GM23248 (cell line): ENCODE data around the gene NOTCH2NLA. TPM values are rescaled to one million over a fixed set of nuclear protein-coding genes. Genes with fewer than 3 reads are reported as not detected.
"Not testable (repeated sequence)": the region's sequence is repeated elsewhere in the genome, so short reads cannot be mapped to it uniquely, and the experiment has no call there.

ENCODE experiments used
- DNase-seq: peaks from one replicate; pipeline ENCODE4 v3.0.0-alpha.2; 2015
- H2AFZ ChIP-seq: fragments of 200-600 bp; sonication (generic); 2 replicates; pipeline ENCODE4 v1.6.1; 2016; ENCODE audit warnings: antibody characterized with exemption
- H3F3A ChIP-seq: fragments of 200-600 bp; sonication (generic); 2 replicates; pipeline ENCODE4 v1.6.1; 2016; ENCODE audit warnings: mild to moderate bottlenecking, antibody characterized with exemption, mixed run types; ENCODE audit not compliant: insufficient read depth
- H3K27ac ChIP-seq: fragments of 200-600 bp; sonication (generic); 2 replicates; pipeline ENCODE4 v1.5.1; 2016; ENCODE audit warnings: mild to moderate bottlenecking
- H3K27me3 ChIP-seq: fragments of 200-600 bp; sonication (generic); replicated peaks from 2 replicates; pipeline ENCODE4 v1.6.1; 2016; ENCODE audit warnings: mild to moderate bottlenecking; ENCODE audit not compliant: insufficient read depth
- H3K36me3 ChIP-seq: fragments of 200-600 bp; sonication (generic); 2 replicates; pipeline ENCODE4 v1.6.1; 2016; ENCODE audit warnings: low read depth, mild to moderate bottlenecking
- H3K4me1 ChIP-seq: fragments of 200-600 bp; sonication (generic); 2 replicates; pipeline ENCODE4 v1.6.1; 2016; ENCODE audit warnings: mild to moderate bottlenecking; ENCODE audit not compliant: insufficient read depth
- H3K4me2 ChIP-seq: fragments of 200-600 bp; sonication (generic); one replicate; pipeline ENCODE4 v1.6.1; 2016; ENCODE audit warnings: mild to moderate bottlenecking; ENCODE audit not compliant: unreplicated experiment
- H3K4me3 ChIP-seq: fragments of 200-600 bp; sonication (generic); 2 replicates; pipeline ENCODE4 v1.5.1; 2016; ENCODE audit warnings: mild to moderate bottlenecking
- H3K79me2 ChIP-seq: fragments of 200-600 bp; sonication (generic); 2 replicates; pipeline ENCODE4 v1.6.1; 2016; ENCODE audit warnings: mild to moderate bottlenecking; ENCODE audit not compliant: insufficient read depth
- H3K9ac ChIP-seq: fragments of 200-600 bp; sonication (generic); 2 replicates; pipeline ENCODE4 v1.6.1; 2016; ENCODE audit warnings: mild to moderate bottlenecking
- H3K9me2 ChIP-seq: fragments of 200-600 bp; sonication (generic); 2 replicates; pipeline ENCODE4 v1.6.1; 2016; ENCODE audit warnings: mixed run types, mild to moderate bottlenecking, moderate library complexity; ENCODE audit not compliant: insufficient read depth
- H3K9me3 ChIP-seq: fragments of 200-600 bp; sonication (generic); one replicate; pipeline ENCODE4 v1.6.1; 2017; ENCODE audit warnings: low read depth
- H4K20me1 ChIP-seq: fragments of 200-600 bp; sonication (generic); 2 replicates; pipeline ENCODE4 v1.6.0; 2016; ENCODE audit not compliant: insufficient read depth
- WGBS, 2 experiments: methylation state at CpG; one replicate each; pipeline ENCODE4 v1.1.6; 2015 to 2017; ENCODE audit warnings: low lambda C conversion rate in 2 of 2, low coverage in 1 of 2; ENCODE audit errors: missing lambda C conversion rate in 2 of 2; 5-methylcytosine and 5-hydroxymethylcytosine counted together
- in situ Hi-C: fragments of 300-500 bp; cut with MboI; formaldehyde crosslinking; loops from 2 replicates; pipeline ENCODE4 v1.15.0; 2020
- polyA plus RNA-seq: library from polyadenylated mRNA; unstranded; fragments of >200 nt; fragmentation: Nextera tagmentation; extraction: Ambion mirVana; gene quantifications from 2 replicates; pipeline ENCODE4 v1.2.1, GENCODE V29; 2016
- total RNA-seq: library from RNA; depleted of rRNA; stranded (reverse); fragments of >200 nt; shearing (Covaris generic); gene quantifications from 2 replicates; pipeline ENCODE4 v1.2.3, GENCODE V29; 2014

NOTCH2NLA gene
- total and polyA plus RNA-seq, 2 experiments from 2014 or later = 21.5 to 45.3 TPM

GRCh38 chr1:146248643-146249042 lies 19.8 kb upstream of the NOTCH2NLA start:
- H3K9me3 ChIP-seq, H3K4me3 ChIP-seq, H3K4me2 ChIP-seq, H3K9me2 ChIP-seq, DNase-seq, H3K36me3 ChIP-seq, H3K27ac ChIP-seq, H2AFZ ChIP-seq, H4K20me1 ChIP-seq, in situ Hi-C loops, H3K79me2 ChIP-seq, H3K27me3 ChIP-seq, H3K9ac ChIP-seq, H3F3A ChIP-seq, H3K4me1 ChIP-seq: not testable (repeated sequence)
- no CpG with 5 or more reads among the region's 4 CpGs for WGBS, 2 experiments

- H3K36me3 ChIP-seq, H3K4me2 ChIP-seq, H3K4me3 ChIP-seq, H3K9ac ChIP-seq, H3K9me2 ChIP-seq, H3K79me2 ChIP-seq, in situ Hi-C loops, H3F3A ChIP-seq, H3K9me3 ChIP-seq, H3K4me1 ChIP-seq, H3K27me3 ChIP-seq, DNase-seq, H3K27ac ChIP-seq, H2AFZ ChIP-seq, H4K20me1 ChIP-seq: not testable (repeated sequence)
- no CpG with 5 or more reads among the region's 2 CpGs for WGBS, 2 experiments
These were observed 7.8 kb upstream of the NOTCH2NLA start for GRCh38 chr1:146236626-146237025.

GRCh38 chr1:146236026-146236601 lies 7.3 kb upstream of the NOTCH2NLA start:
- H3K4me3 ChIP-seq, H3K4me2 ChIP-seq, H3K9me2 ChIP-seq, H4K20me1 ChIP-seq, H3F3A ChIP-seq, H2AFZ ChIP-seq, in situ Hi-C loops, H3K27me3 ChIP-seq, H3K27ac ChIP-seq, H3K9ac ChIP-seq, H3K9me3 ChIP-seq, H3K36me3 ChIP-seq, DNase-seq, H3K4me1 ChIP-seq, H3K79me2 ChIP-seq: not testable (repeated sequence)
- WGBS, 2 experiments = no CpG with 5 or more reads among the region's 5 CpGs

DNA sequence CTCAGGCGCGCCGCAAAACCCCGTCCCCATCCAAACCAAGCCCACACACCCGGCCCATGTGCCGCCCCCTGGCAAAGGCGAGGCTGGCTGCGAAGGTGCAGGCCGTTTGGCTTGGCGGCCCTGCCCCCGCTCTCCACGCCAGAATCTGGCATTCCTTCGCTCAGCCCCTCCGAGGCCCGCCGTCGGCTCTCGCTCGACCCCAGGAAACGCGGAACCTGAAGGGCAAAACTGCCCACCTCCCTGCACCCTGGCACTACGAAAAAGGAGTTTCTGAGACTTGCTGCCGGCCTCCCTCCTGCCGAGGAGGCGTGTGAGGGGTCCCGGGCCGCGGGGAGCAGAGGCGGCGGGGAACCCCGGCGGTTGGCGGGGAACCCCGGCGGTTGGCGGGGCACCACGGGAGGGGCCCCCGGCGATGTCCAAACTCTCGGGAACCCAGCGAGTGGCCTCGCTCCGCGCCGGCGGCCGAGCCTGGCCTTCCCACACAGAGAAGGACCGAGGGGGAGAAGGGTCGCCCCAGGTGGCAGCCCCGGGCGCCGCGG lies 608 bp downstream of the NOTCH2NLA start:
- H3K4me1 ChIP-seq, DNase-seq, H3K27me3 ChIP-seq, in situ Hi-C loops, H3K36me3 ChIP-seq, H2AFZ ChIP-seq, H4K20me1 ChIP-seq, H3K9me3 ChIP-seq, H3K9me2 ChIP-seq, H3K79me2 ChIP-seq, H3K4me2 ChIP-seq, H3F3A ChIP-seq: not testable (repeated sequence)
- Histone ChIP-seq H3K4me3 (peak overlapping the region; percentile 77), H3K27ac (peak overlapping the region; percentile 66), H3K9ac (peak overlapping the region; percentile 82)
- WGBS, 2 experiments = 2 to 3% methylated on average over 12 to 17 of the region's 53 CpGs

DNA sequence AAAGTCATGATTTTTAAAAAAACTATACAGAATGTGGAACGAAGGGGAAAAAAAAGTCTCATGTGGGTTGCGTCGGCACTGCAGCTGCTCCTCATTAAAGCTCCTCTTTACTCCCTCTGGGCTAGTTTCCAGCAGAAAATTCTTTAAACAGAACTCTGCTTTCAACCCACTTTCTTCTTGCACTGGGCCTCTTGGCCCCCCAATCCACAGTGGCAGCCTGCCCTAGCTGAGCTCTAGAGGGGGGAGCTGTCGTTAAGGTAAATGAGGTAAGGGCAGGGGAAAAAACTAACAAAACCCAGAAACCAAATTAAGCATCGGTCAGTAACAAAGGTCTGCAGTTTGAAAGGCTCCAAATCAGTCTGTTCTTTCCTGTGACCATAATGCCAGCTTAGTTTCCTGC lies 54.3 kb downstream of the NOTCH2NLA start:
- H3K36me3 ChIP-seq, H2AFZ ChIP-seq, H3K9me3 ChIP-seq, in situ Hi-C loops, H3K9me2 ChIP-seq, DNase-seq, H3K79me2 ChIP-seq, H4K20me1 ChIP-seq, H3K27me3 ChIP-seq, H3K4me1 ChIP-seq, H3F3A ChIP-seq, H3K4me2 ChIP-seq, H3K9ac ChIP-seq, H3K27ac ChIP-seq, H3K4me3 ChIP-seq: not testable (repeated sequence)
- WGBS, 2 experiments = no CpG with 5 or more reads among the region's 5 CpGs

- H4K20me1 ChIP-seq, H3K27ac ChIP-seq, H3K9ac ChIP-seq, H3K4me1 ChIP-seq, H3K27me3 ChIP-seq, H3K36me3 ChIP-seq, H3K4me3 ChIP-seq, H3K4me2 ChIP-seq, H3K9me3 ChIP-seq, H3F3A ChIP-seq, in situ Hi-C loops, H2AFZ ChIP-seq, DNase-seq, H3K79me2 ChIP-seq, H3K9me2 ChIP-seq: not testable (repeated sequence)
- no CpG with 5 or more reads among the region's 1 CpG for WGBS, 2 experiments
These were observed 61.1 kb downstream of the NOTCH2NLA start for GRCh38 chr1:146167740-146168139.

DNA sequence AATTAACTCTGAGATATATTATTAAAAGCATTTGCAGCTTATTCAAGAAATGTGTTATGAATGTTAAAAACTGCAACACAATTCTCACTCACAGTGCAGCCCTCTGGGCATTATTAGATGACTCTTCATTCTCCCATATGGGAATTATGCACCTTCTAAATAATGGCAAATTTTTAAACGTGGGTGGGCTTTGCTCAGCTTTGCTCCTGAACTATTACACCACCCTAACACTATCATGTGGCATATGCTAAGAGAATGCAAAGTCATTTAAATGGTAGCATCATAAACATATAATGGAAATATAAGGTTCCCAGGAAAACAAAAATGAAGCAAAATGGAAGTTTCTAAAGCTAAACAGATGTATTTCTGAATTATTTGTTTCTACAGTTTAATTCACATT lies 61.5 kb downstream of the NOTCH2NLA start:
- H3K9me3 ChIP-seq, H3K9ac ChIP-seq, H3K4me1 ChIP-seq, H2AFZ ChIP-seq, in situ Hi-C loops, H3K27ac ChIP-seq, H3K9me2 ChIP-seq, H3K4me3 ChIP-seq, H3K36me3 ChIP-seq, H3F3A ChIP-seq, H3K79me2 ChIP-seq, DNase-seq, H4K20me1 ChIP-seq, H3K27me3 ChIP-seq, H3K4me2 ChIP-seq: not testable (repeated sequence)
- WGBS, 2 experiments = no CpG with 5 or more reads among the region's 1 CpG

DNA sequence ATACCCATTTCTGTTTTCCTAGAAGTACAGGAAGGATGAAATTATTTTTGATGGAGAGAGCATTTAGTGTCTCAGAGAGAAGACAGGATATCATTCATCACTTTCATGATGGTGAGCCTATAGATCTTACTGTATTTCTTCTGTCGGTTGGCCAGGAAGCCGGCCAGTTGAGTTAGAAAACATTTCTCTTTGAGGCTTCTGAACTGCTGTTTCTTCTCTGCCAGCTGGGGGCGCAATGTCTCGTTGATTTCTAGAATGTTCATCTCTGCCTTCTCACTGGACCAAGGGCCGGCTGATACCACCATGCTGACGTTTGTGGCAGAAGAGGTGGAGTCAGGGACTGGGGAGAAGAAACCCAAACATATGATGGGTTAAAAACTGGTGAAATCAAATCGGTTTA lies 84.4 kb downstream of the NOTCH2NLA start, which contains the start of gene NBPF10:
Gene NBPF10, minus strand, starts transcription at position 340 of the 400 bp plus-strand sequence. Its CDS starts 35 bp downstream, at position 305.
- H3K9ac ChIP-seq, H3K79me2 ChIP-seq, H3K27ac ChIP-seq, DNase-seq, H3F3A ChIP-seq, H3K9me2 ChIP-seq, H3K9me3 ChIP-seq, H3K4me3 ChIP-seq, in situ Hi-C loops, H3K27me3 ChIP-seq, H3K4me1 ChIP-seq, H3K4me2 ChIP-seq, H3K36me3 ChIP-seq, H4K20me1 ChIP-seq, H2AFZ ChIP-seq: not testable (repeated sequence)
- WGBS, 2 experiments = no CpG with 5 or more reads among the region's 7 CpGs
